Hepatocyte (in vitro differentiated cells): Measurements from ENCODE around the gene ERBB4. TPM values are rescaled to one million over a fixed set of nuclear protein-coding genes. Genes with fewer than 3 reads are reported as not detected.

Experiments used
- DNase-seq: peaks from one replicate; pipeline ENCODE4 v3.0.0-alpha.2; 2016; ENCODE audit warnings: low spot score
- H2AFZ ChIP-seq: fragments of 200-600 bp; sonication (generic); 2 replicates; pipeline ENCODE4 v1.6.0; 2016; ENCODE audit warnings: antibody characterized with exemption, mild to moderate bottlenecking
- H3K27ac ChIP-seq: fragments of 200-600 bp; sonication (generic); 2 replicates; pipeline ENCODE4 v1.5.1; 2016; ENCODE audit warnings: mild to moderate bottlenecking
- H3K27me3 ChIP-seq: fragments of 200-600 bp; sonication (generic); 2 replicates; pipeline ENCODE4 v1.6.1; 2016
- H3K36me3 ChIP-seq: fragments of 200-600 bp; sonication (generic); replicated peaks from 2 replicates; pipeline ENCODE4 v1.5.1; 2016; ENCODE audit warnings: low read depth; ENCODE audit not compliant: insufficient read depth
- H3K4me1 ChIP-seq: fragments of 200-600 bp; sonication (generic); 2 replicates; pipeline ENCODE4 v1.5.1; 2016; ENCODE audit warnings: mild to moderate bottlenecking, moderate library complexity; ENCODE audit not compliant: insufficient read depth
- H3K4me2 ChIP-seq: fragments of 200-600 bp; sonication (generic); 2 replicates; pipeline ENCODE4 v1.6.0; 2016
- H3K4me3 ChIP-seq: fragments of 200-600 bp; sonication (generic); 2 replicates; pipeline ENCODE4 v1.5.1; 2016; ENCODE audit warnings: mild to moderate bottlenecking
- H3K79me2 ChIP-seq: fragments of 200-600 bp; sonication (generic); 2 replicates; pipeline ENCODE4 v1.6.0; 2017; ENCODE audit warnings: mild to moderate bottlenecking
- H3K9me2 ChIP-seq: fragments of 200-600 bp; sonication (generic); replicated peaks from 2 replicates; pipeline ENCODE4 v1.6.0; 2017; ENCODE audit warnings: mild to moderate bottlenecking; ENCODE audit not compliant: insufficient read depth
- H3K9me3 ChIP-seq: fragments of 200-600 bp; sonication (generic); 2 replicates; pipeline ENCODE4 v1.5.1; 2016; ENCODE audit warnings: low read depth, mild to moderate bottlenecking
- H4K20me1 ChIP-seq: fragments of 200-600 bp; sonication (generic); 2 replicates; pipeline ENCODE4 v1.6.0; 2016; ENCODE audit warnings: mild to moderate bottlenecking; ENCODE audit not compliant: insufficient read depth, poor library complexity, severe bottlenecking
- EZH2 ChIP-seq: fragments of 200-600 bp; sonication (generic); IDR thresholded peaks from 2 replicates; pipeline ENCODE4 v1.6.1; 2016; ENCODE audit warnings: antibody characterized with exemption, mild to moderate bottlenecking, borderline replicate concordance
- EZH2phosphoT487 ChIP-seq: fragments of 200-600 bp; sonication (generic); IDR thresholded peaks from one replicate; pipeline ENCODE4 v1.6.1; 2018; ENCODE audit warnings: antibody characterized with exemption, mild to moderate bottlenecking, low read depth, moderate library complexity; ENCODE audit not compliant: unreplicated experiment, severe bottlenecking
- WGBS: methylation state at CpG from one replicate; pipeline ENCODE4 v1.1.6; 2016; ENCODE audit warnings: low lambda C conversion rate; ENCODE audit errors: missing lambda C conversion rate; 5-methylcytosine and 5-hydroxymethylcytosine counted together
- polyA plus RNA-seq: library from polyadenylated mRNA; unstranded; fragments of >200 nt; fragmentation: Nextera tagmentation; extraction: Ambion mirVana; gene quantifications from 2 replicates; pipeline ENCODE4 v1.2.1, GENCODE V29; 2016
- total RNA-seq: library from RNA; depleted of rRNA; stranded (reverse); fragments of >200 nt; gene quantifications from 2 replicates; pipeline ENCODE4 v1.2.3, GENCODE V29; 2014
- TF ChIP-seq, protein P1 (sequence below): fragments of 200-600 bp; sonication (generic); IDR thresholded peaks from 2 replicates; pipeline ENCODE4 v1.5.1; 2016; ENCODE audit warnings: antibody characterized with exemption, mild to moderate bottlenecking; ENCODE audit not compliant: poor library complexity

ERBB4 gene
- total and polyA plus RNA-seq, 2 experiments from 2014 or later, result 3.4 to 3.9 TPM

DNA sequence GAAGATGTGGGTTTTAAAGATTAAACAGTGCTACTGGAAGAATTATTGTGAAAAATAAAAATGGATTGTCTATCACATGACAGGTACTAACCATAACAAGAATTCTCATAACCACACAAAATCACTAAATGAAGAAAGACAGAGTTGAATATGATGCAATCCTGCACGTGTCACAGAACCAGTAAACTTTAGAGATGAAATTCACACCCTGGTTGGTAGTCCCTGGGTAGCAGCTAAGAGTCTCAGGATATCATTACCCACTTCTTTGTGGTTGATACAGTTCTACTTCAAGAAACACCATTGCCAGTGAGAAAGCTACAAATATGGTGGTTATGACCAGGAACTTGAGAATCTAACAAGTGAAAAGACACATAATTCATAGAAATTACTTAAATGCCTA, 450.2 kb downstream of the ERBB4 start:
- no peak for DNase-seq
- H3K36me3 ChIP-seq, result no peaks in the 10 kb centered on the region
- H3K27me3 ChIP-seq, result no peaks in the 10 kb centered on the region
- H4K20me1 ChIP-seq, result no peaks in the 10 kb centered on the region
- no peak overlapping the region for H3K4me2 ChIP-seq
- H3K4me3 ChIP-seq, result no peak overlapping the region
- no peak for TF ChIP-seq EZH2phosphoT487
- TF ChIP-seq EZH2, result no peak
- TF ChIP-seq, protein P1, sequence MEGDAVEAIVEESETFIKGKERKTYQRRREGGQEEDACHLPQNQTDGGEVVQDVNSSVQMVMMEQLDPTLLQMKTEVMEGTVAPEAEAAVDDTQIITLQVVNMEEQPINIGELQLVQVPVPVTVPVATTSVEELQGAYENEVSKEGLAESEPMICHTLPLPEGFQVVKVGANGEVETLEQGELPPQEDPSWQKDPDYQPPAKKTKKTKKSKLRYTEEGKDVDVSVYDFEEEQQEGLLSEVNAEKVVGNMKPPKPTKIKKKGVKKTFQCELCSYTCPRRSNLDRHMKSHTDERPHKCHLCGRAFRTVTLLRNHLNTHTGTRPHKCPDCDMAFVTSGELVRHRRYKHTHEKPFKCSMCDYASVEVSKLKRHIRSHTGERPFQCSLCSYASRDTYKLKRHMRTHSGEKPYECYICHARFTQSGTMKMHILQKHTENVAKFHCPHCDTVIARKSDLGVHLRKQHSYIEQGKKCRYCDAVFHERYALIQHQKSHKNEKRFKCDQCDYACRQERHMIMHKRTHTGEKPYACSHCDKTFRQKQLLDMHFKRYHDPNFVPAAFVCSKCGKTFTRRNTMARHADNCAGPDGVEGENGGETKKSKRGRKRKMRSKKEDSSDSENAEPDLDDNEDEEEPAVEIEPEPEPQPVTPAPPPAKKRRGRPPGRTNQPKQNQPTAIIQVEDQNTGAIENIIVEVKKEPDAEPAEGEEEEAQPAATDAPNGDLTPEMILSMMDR, result no peak
- no peaks in the 10 kb centered on the region for H3K9me2 ChIP-seq
- no peaks in the 10 kb centered on the region for H3K79me2 ChIP-seq
- no peak overlapping the region for H2AFZ ChIP-seq
- H3K27ac ChIP-seq, result no peak overlapping the region
- H3K4me1 ChIP-seq, result no peaks in the 10 kb centered on the region
- 72% methylated on average over 1 of the region's 1 CpG for WGBS
- no peaks in the 10 kb centered on the region for H3K9me3 ChIP-seq

DNA sequence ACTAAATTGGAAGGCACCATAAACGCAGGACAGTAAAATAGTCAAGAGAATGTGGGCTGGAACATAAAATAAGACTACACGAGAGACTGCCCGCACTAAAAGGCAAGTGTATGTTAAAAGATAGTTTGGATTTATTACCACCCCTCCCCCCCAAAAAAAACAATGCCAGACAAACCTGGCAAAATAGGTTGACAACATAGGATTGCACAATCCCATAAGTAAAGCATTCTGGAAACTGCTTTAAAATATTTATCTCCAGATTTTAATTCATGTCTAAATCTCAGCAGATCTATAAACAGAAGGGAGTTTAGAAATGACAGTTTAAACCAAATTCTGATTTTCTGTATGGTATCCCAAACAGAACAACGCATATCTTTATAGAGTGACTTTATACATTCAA, 455.1 kb downstream of the ERBB4 start:
- 90% methylated on average over 4 of the region's 4 CpGs for whole genome bisulfite sequencing
- H4K20me1 ChIP-seq, result no peaks in the 10 kb centered on the region
- H2AFZ ChIP-seq, result no peak overlapping the region
- no peaks in the 10 kb centered on the region for H3K9me2 ChIP-seq
- no peak overlapping the region for H3K4me2 ChIP-seq
- H3K4me1 ChIP-seq, result no peaks in the 10 kb centered on the region
- H3K79me2 ChIP-seq, result no peaks in the 10 kb centered on the region
- no peak overlapping the region for H3K4me3 ChIP-seq
- no peaks in the 10 kb centered on the region for H3K9me3 ChIP-seq
- no peaks in the 10 kb centered on the region for H3K36me3 ChIP-seq
- DNase-seq, result no peak
- no peaks in the 10 kb centered on the region for H3K27me3 ChIP-seq
- H3K27ac ChIP-seq, result no peak overlapping the region
- TF ChIP-seq, protein P1, result no peak
- TF ChIP-seq EZH2phosphoT487 (no peak), EZH2 (no peak)

DNA sequence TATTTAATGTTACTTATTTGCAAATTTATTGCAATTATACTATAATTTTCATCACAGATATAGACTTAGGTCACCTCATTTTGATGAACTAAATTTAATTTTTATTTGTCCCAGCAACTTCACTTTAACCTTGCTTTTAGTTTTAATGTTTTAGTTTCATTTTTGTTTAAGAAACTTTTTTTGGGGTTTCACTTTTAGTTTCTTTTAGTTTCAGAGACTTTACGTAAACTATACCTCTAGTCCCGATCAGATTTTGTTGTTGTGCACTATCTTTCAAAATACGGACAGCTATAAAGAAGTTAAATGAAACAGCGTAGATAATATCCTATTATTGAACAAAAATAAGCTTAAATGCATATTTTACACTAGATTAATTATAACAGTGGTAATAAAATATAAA, 460.5 kb downstream of the ERBB4 start:
- 89% methylated on average over 4 of the region's 4 CpGs for WGBS
- Histone ChIP-seq H3K4me2 (no peak overlapping the region), H3K9me2 (no peaks in the 10 kb centered on the region), H3K27me3 (no peaks in the 10 kb centered on the region), H3K79me2 (no peaks in the 10 kb centered on the region), H3K36me3 (no peaks in the 10 kb centered on the region), H4K20me1 (no peaks in the 10 kb centered on the region), H3K27ac (no peak overlapping the region), H3K4me3 (no peak overlapping the region), H3K9me3 (no peaks in the 10 kb centered on the region), H2AFZ (no peak overlapping the region), H3K4me1 (no peaks in the 10 kb centered on the region)
- TF ChIP-seq, protein P1, result no peak
- TF ChIP-seq EZH2 (no peak), EZH2phosphoT487 (no peak)
- no peak for DNase-seq

DNA sequence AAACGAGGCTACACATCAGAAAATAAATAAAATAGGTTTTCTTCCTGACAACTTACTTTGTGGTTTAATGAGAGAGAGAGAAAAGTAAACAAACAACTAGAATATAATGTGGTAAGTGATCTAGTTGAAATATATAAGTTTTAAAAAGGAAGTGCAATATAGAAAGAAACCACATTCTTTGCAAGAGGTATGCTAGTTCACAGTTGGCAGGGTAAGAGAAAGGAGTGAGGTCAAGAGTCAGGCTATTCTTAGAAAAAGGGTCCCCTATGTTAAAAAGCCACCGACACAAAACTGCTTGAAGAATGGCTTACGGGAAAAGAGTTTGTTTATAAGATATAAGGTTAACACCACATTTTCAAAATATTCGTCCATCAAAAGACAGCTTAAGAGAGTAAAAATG, 462.1 kb downstream of the ERBB4 start:
- Histone ChIP-seq H3K79me2 (no peaks in the 10 kb centered on the region), H3K9me2 (no peaks in the 10 kb centered on the region), H3K9me3 (no peaks in the 10 kb centered on the region), H3K27me3 (no peaks in the 10 kb centered on the region), H3K4me2 (no peak overlapping the region), H3K4me3 (no peak overlapping the region), H2AFZ (no peak overlapping the region), H4K20me1 (no peaks in the 10 kb centered on the region), H3K27ac (no peak overlapping the region), H3K36me3 (no peaks in the 10 kb centered on the region), H3K4me1 (no peaks in the 10 kb centered on the region)
- TF ChIP-seq EZH2phosphoT487 (no peak), EZH2 (no peak)
- TF ChIP-seq, protein P1, result no peak
- 71% methylated on average over 4 of the region's 4 CpGs for WGBS
- DNase-seq, result no peak
